Occipital lobe (tissue), 2 donors: Measurements from ENCODE around the gene KLHL1. TPM values are rescaled to one million over a fixed set of nuclear protein-coding genes. Genes with fewer than 3 reads are reported as not detected.

Experiments
- DNase-seq: peaks from one replicate; lab custom pipeline; 2025; lab: John Stamatoyannopoulos, UW
- total RNA-seq: library from RNA; depleted of rRNA; stranded (reverse); fragments of >200 nt; gene quantifications from one replicate; pipeline ENCODE4 v1.2.3, GENCODE V29; 2014

Gene KLHL1
- total RNA-seq, 1 donor from 2014 or later: 106 TPM

DNA sequence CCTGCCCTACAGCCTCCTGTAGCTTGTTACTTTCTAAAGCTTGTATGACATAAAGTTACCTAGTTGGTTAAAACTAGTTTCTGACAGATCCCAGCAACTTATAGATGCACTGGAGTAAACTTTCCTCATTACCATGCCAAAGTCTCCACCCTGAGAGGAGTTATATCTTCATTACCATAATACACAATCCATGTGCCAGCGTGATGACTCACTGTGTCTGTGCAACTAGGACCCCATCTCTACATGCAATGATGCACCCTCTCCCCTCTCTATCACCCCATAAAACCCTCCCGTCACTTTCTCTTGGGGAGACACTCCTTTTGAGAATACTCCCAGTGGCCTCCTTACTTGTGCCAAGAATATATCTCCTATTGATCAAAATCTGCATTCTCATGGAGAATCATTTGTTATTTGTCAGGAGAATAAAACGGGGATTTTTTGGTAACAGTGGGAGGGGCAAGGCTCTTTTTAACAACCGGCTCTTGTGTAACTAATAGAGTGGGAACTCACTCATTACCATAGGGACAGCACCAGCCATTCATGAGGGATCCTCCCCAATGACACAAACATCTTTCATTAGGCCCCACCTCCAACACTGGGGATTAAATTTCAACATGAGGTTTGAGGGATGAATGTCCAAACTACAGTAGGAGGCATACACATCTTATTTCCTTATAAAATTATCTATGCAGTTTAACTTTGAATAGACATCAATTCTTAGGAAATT is 235.8 kb downstream of the KLHL1 start:
- DNase-seq: no peak

GRCh38 chr13:69866555-69866954 is 241.7 kb downstream of the KLHL1 start:
- no peak for DNase-seq

DNA sequence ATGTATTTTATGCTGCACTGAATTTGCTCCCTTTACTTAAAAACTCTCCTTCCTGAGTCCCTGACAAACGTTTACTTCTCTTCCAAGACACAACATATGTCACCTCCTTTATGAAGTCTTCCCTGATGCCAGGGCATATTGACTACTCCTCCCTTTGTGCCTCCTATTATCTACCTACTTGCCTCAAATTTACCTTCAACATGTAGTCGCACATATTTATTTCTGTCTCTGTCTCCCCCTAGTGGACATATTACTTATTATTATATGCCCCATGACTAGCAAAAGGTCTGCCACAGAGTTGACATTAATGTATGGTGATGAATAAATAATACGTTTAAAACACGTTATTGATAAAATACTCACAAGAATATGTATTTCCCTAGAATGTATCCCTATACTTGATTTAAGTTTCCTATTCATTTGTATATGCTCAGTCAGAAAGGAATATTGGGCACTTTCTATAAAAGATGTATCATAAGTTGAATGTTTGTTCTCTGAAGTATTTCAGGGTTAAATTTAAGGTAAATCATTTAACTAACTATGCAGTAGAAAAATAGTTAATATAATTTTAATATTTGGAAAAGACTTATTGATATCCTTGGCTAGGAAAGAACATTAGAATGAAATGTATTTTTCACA is 250.9 kb downstream of the KLHL1 start:
- no peak for DNase-seq

- DNase-seq: no peak
These were observed 251.9 kb downstream of the KLHL1 start for GRCh38 chr13:69856331-69856730.

GRCh38 chr13:69828527-69828926 is 279.7 kb downstream of the KLHL1 start:
- no peak for DNase-seq

DNA sequence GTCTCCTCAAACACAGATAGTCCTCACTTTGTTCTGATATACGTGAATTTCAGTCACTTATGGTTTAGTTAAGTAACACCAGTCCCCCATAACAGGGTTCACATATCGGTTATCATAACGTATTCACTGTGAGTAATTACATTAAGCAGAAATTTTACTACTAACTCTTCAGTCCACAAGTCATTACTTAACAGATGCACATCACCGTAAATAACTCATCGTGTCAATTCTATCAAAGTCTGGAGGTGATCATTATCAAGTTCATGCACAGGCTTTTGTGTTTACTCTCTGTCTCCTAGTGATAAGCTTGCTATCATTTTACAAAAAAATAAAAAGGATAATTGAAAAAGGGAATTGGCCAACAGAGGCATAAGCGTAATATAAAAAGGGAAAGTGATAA is 288.1 kb downstream of the KLHL1 start:
- DNase-seq: no peak

DNA sequence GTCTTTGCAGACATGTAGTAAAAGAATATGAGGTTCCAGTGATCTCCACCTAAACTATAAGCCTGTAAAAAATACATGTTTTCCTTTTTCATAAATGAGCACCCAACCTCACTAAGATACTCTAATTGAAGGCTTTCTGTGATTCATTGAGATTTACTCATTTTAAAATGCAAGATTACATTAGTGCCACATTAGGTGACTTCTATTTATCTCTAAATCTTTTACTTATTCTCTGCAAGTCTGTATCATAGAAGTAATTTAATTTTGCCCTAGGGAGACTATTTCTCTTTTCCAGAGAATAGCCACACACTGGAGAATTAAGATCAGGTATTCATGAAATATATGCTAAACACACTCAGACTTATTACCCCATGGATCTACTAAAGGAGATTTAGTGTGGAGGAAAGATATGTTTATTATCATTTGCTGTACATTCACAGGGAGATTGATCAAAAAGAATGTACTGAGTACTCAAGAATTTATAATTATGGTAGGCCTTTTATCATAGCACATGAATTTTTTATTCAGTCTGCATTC is 290.9 kb downstream of the KLHL1 start:
- DNase-seq: no peak

GRCh38 chr13:69809152-69809551 is 299.1 kb downstream of the KLHL1 start:
- DNase-seq: no peak

GRCh38 chr13:69796256-69796655 is 312.0 kb downstream of the KLHL1 start:
- DNase-seq: no peak

GRCh38 chr13:69793783-69794453 is 314.3 kb downstream of the KLHL1 start:
- DNase-seq: no peak

DNA sequence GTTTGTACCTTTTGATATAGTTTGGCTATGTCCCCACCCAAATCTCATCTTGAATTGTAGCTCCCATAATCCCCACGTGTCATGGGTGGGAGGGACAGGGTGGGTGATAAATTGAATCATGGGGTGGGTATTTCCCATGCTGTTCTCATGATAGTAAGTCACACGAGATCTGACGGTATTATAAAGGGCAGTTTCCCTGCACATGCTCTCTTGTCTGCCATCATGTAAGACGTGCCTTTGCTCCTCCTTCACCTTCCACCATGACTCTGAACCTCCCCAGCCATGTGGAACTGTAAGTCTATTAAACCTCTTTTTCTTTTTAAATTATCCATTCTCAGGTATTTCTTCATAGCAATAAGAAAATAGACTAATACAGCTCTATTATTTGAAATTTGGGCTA is 331.3 kb downstream of the KLHL1 start:
- DNase-seq: no peak

DNA sequence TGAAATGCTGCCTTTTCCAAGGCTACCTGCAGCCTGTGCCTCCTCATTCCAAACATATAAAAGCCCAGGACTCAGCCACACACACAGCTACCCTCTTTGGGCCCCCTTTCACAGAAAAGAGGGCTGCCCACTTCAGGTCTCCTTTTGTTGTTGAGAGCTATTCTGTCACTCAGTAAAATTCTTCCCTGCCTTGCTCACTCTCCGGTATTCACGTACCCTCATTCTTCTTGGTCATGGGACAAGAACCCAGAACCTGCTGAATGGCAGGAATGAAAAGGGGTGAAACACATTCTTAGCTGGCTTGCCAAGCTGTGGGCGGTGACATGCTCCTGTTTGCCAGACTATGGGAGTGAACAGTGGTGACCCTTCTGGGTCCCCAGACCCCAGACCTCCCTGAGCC is 338.6 kb downstream of the KLHL1 start:
- DNase-seq: no peak

GRCh38 chr13:69761581-69761980 is 346.7 kb downstream of the KLHL1 start:
- no peak for DNase-seq

- no peak for DNase-seq
These were observed 353.2 kb downstream of the KLHL1 start for GRCh38 chr13:69755101-69755500.

GRCh38 chr13:69751259-69751658 is 357.0 kb downstream of the KLHL1 start:
- no peak for DNase-seq

DNA sequence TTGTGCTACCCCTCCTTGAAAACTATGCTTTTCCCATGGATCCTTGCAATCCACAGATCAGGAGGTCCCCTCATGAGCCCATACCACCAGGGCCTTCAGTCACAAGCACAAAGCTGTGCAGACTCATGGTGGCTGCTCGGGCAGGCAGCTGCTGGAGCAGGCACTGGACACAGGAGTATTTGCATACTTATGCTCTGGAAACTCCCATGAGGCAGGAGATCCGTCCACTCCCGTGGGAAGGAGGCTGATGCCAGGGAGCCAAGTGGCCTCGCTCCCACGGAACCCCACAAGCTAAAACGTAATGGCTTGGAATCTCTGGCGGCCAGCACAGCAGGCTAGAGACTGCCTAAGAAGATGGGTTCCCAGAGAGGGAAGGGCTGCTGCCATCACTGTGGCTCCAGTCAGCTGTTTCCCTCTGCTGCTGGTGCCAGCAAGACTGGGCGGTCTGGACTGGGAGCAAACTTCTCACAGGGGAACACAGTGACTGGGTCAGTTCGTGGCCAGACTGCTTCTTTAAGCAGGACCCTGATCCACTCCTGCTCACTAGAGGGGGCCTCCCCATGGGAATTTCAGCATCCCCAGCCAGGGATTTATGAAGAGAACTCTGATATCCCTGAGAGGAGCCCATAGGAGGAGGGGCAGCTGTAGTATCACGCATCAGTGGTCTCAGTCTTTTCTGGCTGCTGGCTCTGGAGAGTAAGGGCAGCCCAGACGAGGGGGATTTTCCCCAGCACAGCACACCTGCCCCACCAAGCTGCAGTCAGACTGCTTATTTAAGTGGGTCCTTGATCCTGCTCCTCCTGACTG is 370.9 kb downstream of the KLHL1 start:
- DNase-seq: no peak

GRCh38 chr13:69721631-69722030 is 386.6 kb downstream of the KLHL1 start:
- DNase-seq: no peak

DNA sequence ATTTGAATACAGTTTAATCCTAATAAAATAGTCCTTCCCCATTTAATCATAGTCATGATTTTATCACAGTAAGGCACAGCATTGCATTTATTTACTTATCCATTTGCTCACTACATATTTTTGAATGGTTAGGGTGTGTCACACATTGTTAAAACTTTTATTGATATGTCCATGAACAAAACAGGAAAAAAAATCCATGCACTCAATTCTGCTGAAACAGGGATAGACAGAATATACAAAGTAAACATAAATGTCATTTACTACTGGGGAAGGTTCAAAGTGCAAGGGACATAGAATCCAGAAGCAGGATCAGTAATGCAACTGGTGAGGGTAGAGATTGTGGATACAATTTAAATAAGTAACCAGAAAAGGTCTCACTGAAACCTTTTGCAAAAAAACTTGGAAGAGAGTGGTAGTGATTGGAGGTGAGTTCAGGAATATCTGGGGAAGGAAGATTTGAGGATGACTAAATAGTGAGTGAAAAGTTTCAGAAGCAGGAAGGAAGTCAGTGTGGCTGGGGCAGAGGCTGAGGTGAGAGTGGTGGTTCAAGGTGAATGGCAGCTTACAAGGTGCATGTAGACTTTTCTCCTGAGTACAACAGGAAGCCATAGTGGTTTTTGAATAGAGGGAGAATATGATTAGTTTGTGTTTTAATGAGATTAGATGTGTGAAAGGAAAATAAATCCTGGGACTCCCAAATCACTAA is 387.8 kb downstream of the KLHL1 start:
- DNase-seq: no peak

- no peak for DNase-seq
These were observed 401.4 kb downstream of the KLHL1 start for GRCh38 chr13:69706807-69707206.

GRCh38 chr13:69704311-69704710 is 403.9 kb downstream of the KLHL1 start:
- DNase-seq: no peak

DNA sequence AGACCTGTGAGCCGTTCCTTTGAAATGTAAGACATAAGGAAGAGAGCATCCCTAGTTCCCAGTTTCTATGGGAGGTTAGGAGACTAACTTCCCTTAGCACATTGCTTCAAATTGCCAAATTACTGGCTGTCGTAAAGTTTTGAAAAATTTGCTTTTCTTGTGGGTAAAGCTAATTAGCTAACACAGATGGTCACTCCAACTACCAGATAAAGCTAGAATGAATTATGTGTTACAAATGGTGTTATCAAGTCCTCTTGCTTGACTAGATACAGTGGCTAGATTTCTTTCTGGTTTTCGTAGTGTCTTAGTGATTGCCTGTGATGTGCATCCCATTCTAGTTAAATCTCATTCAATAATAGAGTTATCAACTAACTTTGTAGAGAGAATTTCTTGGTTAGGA is 417.3 kb downstream of the KLHL1 start:
- no peak for DNase-seq
